Measurements from ENCODE around the gene ELL2.

The ELL2 gene

DNA sequence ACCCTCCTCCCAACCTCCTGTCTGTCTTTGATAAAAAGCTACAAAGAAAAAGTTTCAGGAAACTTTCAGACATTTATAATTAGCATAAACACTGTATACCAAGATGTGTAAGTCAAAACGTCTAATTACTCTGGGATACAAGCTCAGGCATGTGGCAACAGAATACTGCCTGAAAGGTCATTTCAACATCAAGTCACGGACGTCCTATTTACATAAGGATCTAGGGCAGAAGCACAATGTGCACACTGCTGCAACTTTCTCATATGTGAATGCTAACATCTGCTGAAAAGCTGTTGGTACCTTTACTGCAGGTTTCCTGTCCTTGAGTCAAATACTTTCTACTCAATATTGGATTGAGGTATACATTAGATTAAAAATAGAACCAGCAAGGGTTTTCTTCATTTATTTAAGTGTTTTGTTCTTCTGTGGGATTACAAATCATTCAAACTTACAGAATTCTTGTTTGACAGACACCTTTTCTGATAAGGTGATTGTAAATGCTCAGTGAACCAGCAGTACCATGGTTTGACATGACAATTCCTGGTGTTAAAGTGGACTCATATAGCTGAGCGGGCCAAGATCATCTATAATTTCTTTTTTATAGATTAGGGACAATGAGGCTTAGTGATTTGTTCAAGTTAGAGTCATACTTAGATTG is 36.8 kb downstream of the ELL2 start:
- no peak overlapping the region for H3K9ac ChIP-seq (ENCODE audit: low read depth, low read length)
- H3K4me1 ChIP-seq (ENCODE audit: insufficient read depth, low read length): no peaks in the 10 kb centered on the region
- no peaks in the 10 kb centered on the region for H3K9me3 ChIP-seq (ENCODE audit: control insufficient read depth, insufficient read depth, low read length)
- no peaks in the 10 kb centered on the region for H3K36me3 ChIP-seq (ENCODE audit: insufficient read depth, low read length)

DNA sequence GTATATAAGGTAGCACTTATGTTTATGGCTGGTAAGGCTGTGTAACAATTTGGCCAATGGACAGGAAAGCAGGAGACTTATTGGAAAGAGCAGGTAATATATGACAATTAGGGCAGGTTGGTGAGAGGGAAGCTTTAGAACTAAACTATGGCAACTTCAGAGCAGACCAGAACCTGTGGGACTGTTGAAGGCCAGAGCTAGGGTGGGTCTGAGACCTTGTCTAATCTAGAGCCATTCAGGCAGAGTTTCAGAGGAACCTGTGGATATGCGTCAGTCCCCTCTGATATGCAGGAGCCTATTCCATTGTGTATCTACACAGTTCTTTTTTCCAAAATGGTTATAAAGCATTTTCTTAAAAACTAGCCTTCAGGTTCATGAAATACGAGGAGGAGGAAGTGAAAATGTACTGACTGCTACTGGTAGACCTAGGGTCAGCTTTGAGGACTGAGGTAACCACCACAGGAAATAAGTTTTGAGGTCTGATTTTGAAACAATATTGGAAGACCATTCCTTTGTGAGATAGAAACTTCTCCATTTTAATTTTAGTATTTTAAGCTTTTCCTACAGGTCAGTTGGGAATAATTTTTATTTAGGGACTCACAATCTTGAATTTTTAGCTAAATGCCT is 37.6 kb downstream of the ELL2 start:
- H3K9me3 ChIP-seq (ENCODE audit: control insufficient read depth, insufficient read depth, low read length): no peaks in the 10 kb centered on the region
- H3K36me3 ChIP-seq (ENCODE audit: insufficient read depth, low read length): no peaks in the 10 kb centered on the region
- no peaks in the 10 kb centered on the region for H3K4me1 ChIP-seq (ENCODE audit: insufficient read depth, low read length)
- no peak overlapping the region for H3K9ac ChIP-seq (ENCODE audit: low read depth, low read length)

- Histone ChIP-seq H3K4me1 (ENCODE audit: insufficient read depth, low read length) (no peaks in the 10 kb centered on the region), H3K9ac (ENCODE audit: low read depth, low read length) (no peak overlapping the region), H3K36me3 (ENCODE audit: insufficient read depth, low read length) (no peaks in the 10 kb centered on the region), H3K9me3 (ENCODE audit: control insufficient read depth, insufficient read depth, low read length) (no peaks in the 10 kb centered on the region)
These were observed 38.9 kb downstream of the ELL2 start for GRCh38 chr5:95922798-95923197.

GRCh38 chr5:95921501-95921900 is 40.1 kb downstream of the ELL2 start:
- peaks cover 8% of the 10 kb centered on the region for H3K4me1 ChIP-seq (ENCODE audit: insufficient read depth, low read length)
- no peak overlapping the region for H3K9ac ChIP-seq (ENCODE audit: low read depth, low read length)
- no peaks in the 10 kb centered on the region for H3K36me3 ChIP-seq (ENCODE audit: insufficient read depth, low read length)
- no peaks in the 10 kb centered on the region for H3K9me3 ChIP-seq (ENCODE audit: control insufficient read depth, insufficient read depth, low read length)

- H3K4me1 ChIP-seq (ENCODE audit: insufficient read depth, low read length): peaks cover 12% of the 10 kb centered on the region
These were observed 40.8 kb downstream of the ELL2 start for GRCh38 chr5:95920822-95921221.

DNA sequence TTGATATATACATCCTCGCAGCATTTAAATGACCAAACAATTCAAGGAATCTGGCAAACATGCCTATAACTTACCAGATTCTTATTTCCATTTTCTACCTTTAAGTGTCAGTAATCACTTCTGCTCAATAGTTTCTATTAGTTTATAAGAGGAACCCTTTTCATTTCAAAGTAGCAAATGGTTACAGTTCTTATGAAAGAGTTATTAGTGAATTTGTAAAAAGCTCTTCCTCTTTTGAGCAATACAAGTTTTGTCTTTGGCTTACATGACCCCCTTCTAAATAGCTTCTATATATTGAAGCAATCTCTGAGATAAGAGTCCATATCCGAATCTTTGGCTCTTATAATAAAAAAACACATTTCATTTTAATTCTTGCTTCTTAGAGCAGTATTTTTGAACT is 42.0 kb downstream of the ELL2 start:
- Histone ChIP-seq H3K9me3 (ENCODE audit: control insufficient read depth, insufficient read depth, low read length) (no peaks in the 10 kb centered on the region), H3K36me3 (ENCODE audit: insufficient read depth, low read length) (no peaks in the 10 kb centered on the region), H3K4me1 (ENCODE audit: insufficient read depth, low read length) (peaks cover 12% of the 10 kb centered on the region), H3K9ac (ENCODE audit: low read depth, low read length) (no peak overlapping the region)

More at GRCh38 chr5:95920822-95921221, 40.8 kb downstream of the ELL2 start:
- H3K36me3 ChIP-seq (ENCODE audit: insufficient read depth, low read length): no peaks in the 10 kb centered on the region
- H3K9ac ChIP-seq (ENCODE audit: low read depth, low read length): no peak overlapping the region
- H3K9me3 ChIP-seq (ENCODE audit: control insufficient read depth, insufficient read depth, low read length): no peaks in the 10 kb centered on the region

- no peaks in the 10 kb centered on the region for H3K9me3 ChIP-seq (ENCODE audit: control insufficient read depth, insufficient read depth, low read length)
- no peaks in the 10 kb centered on the region for H3K36me3 ChIP-seq (ENCODE audit: insufficient read depth, low read length)
- no peak overlapping the region for H3K9ac ChIP-seq (ENCODE audit: low read depth, low read length)
- peaks cover 12% of the 10 kb centered on the region for H3K4me1 ChIP-seq (ENCODE audit: insufficient read depth, low read length)
These were observed 43.1 kb downstream of the ELL2 start for GRCh38 chr5:95918421-95919006.

DNA sequence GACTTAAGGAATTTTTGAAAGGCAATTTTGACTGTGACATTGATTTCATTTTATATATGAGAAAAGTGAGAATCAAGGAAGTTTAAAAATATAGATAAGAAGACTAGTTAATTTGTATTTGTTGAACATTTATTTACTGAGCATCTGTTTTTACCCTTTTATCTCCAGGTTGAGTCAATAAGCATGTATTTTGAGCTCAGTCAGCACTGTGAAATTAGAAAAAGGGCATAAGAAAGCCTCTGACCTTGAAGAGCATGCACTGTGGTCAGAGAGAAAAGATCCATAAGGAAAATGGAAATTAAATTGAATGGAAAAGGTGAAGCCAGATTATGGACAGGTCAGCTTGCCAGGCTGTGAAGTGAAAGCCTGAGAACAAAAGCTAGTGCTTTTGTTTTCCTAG is 44.4 kb downstream of the ELL2 start:
- H3K4me1 ChIP-seq (ENCODE audit: insufficient read depth, low read length): peaks cover 12% of the 10 kb centered on the region
- H3K9ac ChIP-seq (ENCODE audit: low read depth, low read length): no peak overlapping the region
- no peaks in the 10 kb centered on the region for H3K36me3 ChIP-seq (ENCODE audit: insufficient read depth, low read length)
- no peaks in the 10 kb centered on the region for H3K9me3 ChIP-seq (ENCODE audit: control insufficient read depth, insufficient read depth, low read length)

- no peaks in the 10 kb centered on the region for H3K9me3 ChIP-seq (ENCODE audit: control insufficient read depth, insufficient read depth, low read length)
- H3K4me1 ChIP-seq (ENCODE audit: insufficient read depth, low read length): peaks cover 12% of the 10 kb centered on the region
These were observed 45.0 kb downstream of the ELL2 start for GRCh38 chr5:95916687-95917085.

DNA sequence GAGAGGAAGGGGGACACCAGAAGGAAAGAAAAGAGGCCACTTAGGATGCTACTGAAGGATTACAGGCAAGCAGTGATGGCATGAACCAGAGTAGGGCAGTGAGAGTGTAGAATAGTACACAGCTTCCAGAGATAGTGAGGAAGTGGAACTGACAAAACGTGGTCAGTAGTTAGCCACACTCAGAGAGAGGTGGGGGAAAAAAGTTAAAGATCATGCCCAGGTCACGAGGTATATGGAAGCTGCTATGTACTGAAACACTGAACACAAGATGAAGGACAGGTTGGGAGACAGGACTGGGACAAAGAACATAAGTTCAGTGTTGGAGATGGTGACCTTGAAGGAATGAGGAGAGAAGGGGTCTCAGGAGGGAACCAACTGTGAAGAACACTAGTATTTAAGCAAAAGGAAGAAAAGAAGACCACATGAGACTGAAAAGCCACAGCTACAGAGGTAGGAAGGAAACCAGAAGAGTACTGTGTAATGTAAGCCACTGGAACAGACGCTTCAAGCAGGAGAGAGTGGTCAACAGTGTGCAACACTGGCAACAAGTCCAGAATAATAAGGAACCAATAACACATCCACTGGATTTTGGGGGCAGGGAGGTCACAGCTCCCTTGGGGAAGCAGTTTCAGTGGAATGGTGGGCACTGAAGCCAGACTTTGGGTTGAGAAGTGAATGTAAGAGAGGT is 45.5 kb downstream of the ELL2 start:
- H3K36me3 ChIP-seq (ENCODE audit: insufficient read depth, low read length): no peaks in the 10 kb centered on the region
- no peak overlapping the region for H3K9ac ChIP-seq (ENCODE audit: low read depth, low read length)
- no peaks in the 10 kb centered on the region for H3K9me3 ChIP-seq (ENCODE audit: control insufficient read depth, insufficient read depth, low read length)
- H3K4me1 ChIP-seq (ENCODE audit: insufficient read depth, low read length): peaks cover 12% of the 10 kb centered on the region

More at GRCh38 chr5:95916687-95917085, 45.0 kb downstream of the ELL2 start:
- H3K36me3 ChIP-seq (ENCODE audit: insufficient read depth, low read length): no peaks in the 10 kb centered on the region
- H3K9ac ChIP-seq (ENCODE audit: low read depth, low read length): no peak overlapping the region

GRCh38 chr5:95913663-95914062 is 48.0 kb downstream of the ELL2 start:
- Histone ChIP-seq H3K9ac (ENCODE audit: low read depth, low read length) (no peak overlapping the region), H3K9me3 (ENCODE audit: control insufficient read depth, insufficient read depth, low read length) (no peaks in the 10 kb centered on the region), H3K36me3 (ENCODE audit: insufficient read depth, low read length) (no peaks in the 10 kb centered on the region), H3K4me1 (ENCODE audit: insufficient read depth, low read length) (peaks cover 15% of the 10 kb centered on the region)

- Histone ChIP-seq H3K9me3 (ENCODE audit: control insufficient read depth, insufficient read depth, low read length) (no peaks in the 10 kb centered on the region), H3K36me3 (ENCODE audit: insufficient read depth, low read length) (no peaks in the 10 kb centered on the region), H3K4me1 (ENCODE audit: insufficient read depth, low read length) (peaks cover 12% of the 10 kb centered on the region), H3K9ac (ENCODE audit: low read depth, low read length) (no peak overlapping the region)
These were observed 49.6 kb downstream of the ELL2 start for GRCh38 chr5:95912029-95912428.

DNA sequence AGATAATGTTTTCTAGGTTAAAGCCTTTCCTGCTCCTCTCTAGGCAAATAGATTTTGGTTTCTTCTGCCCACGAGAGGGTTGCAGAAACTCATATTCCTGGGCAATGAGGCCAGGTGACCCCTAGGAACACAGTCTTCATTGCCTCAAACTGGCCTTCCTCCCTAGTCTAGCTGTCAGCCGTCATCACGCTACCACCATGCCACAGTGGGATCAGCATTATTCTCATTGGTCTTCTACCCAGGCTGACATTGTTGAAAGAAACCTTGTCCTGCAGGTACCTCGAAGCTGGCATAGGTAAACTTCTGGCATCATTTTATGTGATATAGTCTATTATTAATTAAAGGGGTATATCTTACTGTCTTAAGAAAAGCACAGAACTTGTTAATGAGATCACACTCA is 51.1 kb downstream of the ELL2 start:
- Histone ChIP-seq H3K9ac (ENCODE audit: low read depth, low read length) (no peak overlapping the region), H3K36me3 (ENCODE audit: insufficient read depth, low read length) (no peaks in the 10 kb centered on the region), H3K4me1 (ENCODE audit: insufficient read depth, low read length) (peaks cover 3% of the 10 kb centered on the region; the same call in 1 of the 2 replicates), H3K9me3 (ENCODE audit: control insufficient read depth, insufficient read depth, low read length) (no peaks in the 10 kb centered on the region)

GRCh38 chr5:95909738-95910137 is 51.9 kb downstream of the ELL2 start:
- Histone ChIP-seq H3K4me1 (ENCODE audit: insufficient read depth, low read length) (peaks cover 3% of the 10 kb centered on the region; the same call in 1 of the 2 replicates), H3K36me3 (ENCODE audit: insufficient read depth, low read length) (no peaks in the 10 kb centered on the region)

More at GRCh38 chr5:95909738-95910137, 51.9 kb downstream of the ELL2 start:
- Histone ChIP-seq H3K9me3 (ENCODE audit: control insufficient read depth, insufficient read depth, low read length) (no peaks in the 10 kb centered on the region), H3K9ac (ENCODE audit: low read depth, low read length) (no peak overlapping the region)

Data from ES-I3 (cell line).